Measurements from ENCODE around the gene FN3KRP. TPM values are rescaled to one million over a fixed set of nuclear protein-coding genes. Genes with fewer than 3 reads are reported as not detected.

Gene FN3KRP
- total RNA-seq, 2 donors from 2014 or later: 39.6 to 47.8 TPM

GRCh38 chr17:82679586-82680465 is 36.7 kb upstream of the FN3KRP start:
- H3K27me3 Mint-ChIP-seq (ENCODE audit: low read depth): no peaks in the 10 kb centered on the region
- DNase-seq: no peak

GRCh38 chr17:82681547-82681946 is 35.0 kb upstream of the FN3KRP start:
- Mint-ChIP-seq H3K27ac (no peak overlapping the region), H3K4me1 (ENCODE audit: low read depth) (no peaks in the 10 kb centered on the region), H3K27me3 (ENCODE audit: low read depth) (no peaks in the 10 kb centered on the region), H3K4me3 (no peak overlapping the region), H3K36me3 (ENCODE audit: insufficient read depth in 2 of 2) (peaks cover 2 to 4% of the 10 kb centered on the region in 2 donors), H3K9me3 (peaks cover 3% of the 10 kb centered on the region in 2 donors)
- DNase-seq (no peak), ATAC-seq (replicated peaks in 1 of 2) (no peak)

More at GRCh38 chr17:82679586-82680465, 36.7 kb upstream of the FN3KRP start:
- no peaks in the 10 kb centered on the region for H3K4me1 Mint-ChIP-seq (ENCODE audit: low read depth)
- no peak overlapping the region for H3K27ac Mint-ChIP-seq
- no peak for ATAC-seq (replicated peaks in 1 of 2)
- H3K9me3 Mint-ChIP-seq: peaks cover 3% of the 10 kb centered on the region in 2 donors
- H3K36me3 Mint-ChIP-seq (ENCODE audit: insufficient read depth in 2 of 2): peaks cover 2 to 4% of the 10 kb centered on the region in 2 donors
- H3K4me3 Mint-ChIP-seq: no peak overlapping the region

- Mint-ChIP-seq H3K27ac (no peak overlapping the region), H3K27me3 (ENCODE audit: low read depth) (no peaks in the 10 kb centered on the region), H3K9me3 (peaks cover 3% of the 10 kb centered on the region in 2 donors), H3K4me1 (ENCODE audit: low read depth) (no peaks in the 10 kb centered on the region), H3K36me3 (ENCODE audit: insufficient read depth in 2 of 2) (peaks cover 2 to 4% of the 10 kb centered on the region in 2 donors), H3K4me3 (no peak overlapping the region)
- no peak for ATAC-seq (replicated peaks in 1 of 2)
- DNase-seq: no peak
Observed at GRCh38 chr17:82683534-82683933, 33.0 kb upstream of the FN3KRP start.

- H3K9me3 Mint-ChIP-seq: peaks cover 3% of the 10 kb centered on the region in 2 donors
- no peak overlapping the region for H3K27ac Mint-ChIP-seq
- peaks cover 2 to 4% of the 10 kb centered on the region in 2 donors for H3K36me3 Mint-ChIP-seq (ENCODE audit: insufficient read depth in 2 of 2)
- no peak for DNase-seq
- H3K4me3 Mint-ChIP-seq: no peak overlapping the region
- no peak for ATAC-seq (replicated peaks in 1 of 2)
- H3K27me3 Mint-ChIP-seq (ENCODE audit: low read depth): no peaks in the 10 kb centered on the region
- no peaks in the 10 kb centered on the region for H3K4me1 Mint-ChIP-seq (ENCODE audit: low read depth)
Observed at GRCh38 chr17:82684228-82684841, 32.2 kb upstream of the FN3KRP start.

- H3K27ac Mint-ChIP-seq: no peak overlapping the region
- no peak overlapping the region for H3K4me3 Mint-ChIP-seq
- H3K27me3 Mint-ChIP-seq (ENCODE audit: low read depth): no peaks in the 10 kb centered on the region
- no peak for DNase-seq
- H3K9me3 Mint-ChIP-seq: peaks cover 3% of the 10 kb centered on the region in 2 donors
- H3K4me1 Mint-ChIP-seq (ENCODE audit: low read depth): peaks cover 5% of the 10 kb centered on the region
- H3K36me3 Mint-ChIP-seq (ENCODE audit: insufficient read depth in 2 of 2): peaks cover 2 to 4% of the 10 kb centered on the region in 2 donors
- no peak for ATAC-seq (replicated peaks in 1 of 2)
Observed at GRCh38 chr17:82685291-82685690, 31.2 kb upstream of the FN3KRP start.

- no peak for DNase-seq
- H3K27me3 Mint-ChIP-seq (ENCODE audit: low read depth): no peaks in the 10 kb centered on the region
- H3K36me3 Mint-ChIP-seq (ENCODE audit: insufficient read depth in 2 of 2): peaks cover 2 to 4% of the 10 kb centered on the region in 2 donors
- H3K27ac Mint-ChIP-seq: no peak overlapping the region
- no peak overlapping the region for H3K4me3 Mint-ChIP-seq
- peaks cover 13% of the 10 kb centered on the region for H3K4me1 Mint-ChIP-seq (ENCODE audit: low read depth)
- ATAC-seq (replicated peaks in 1 of 2): no peak
- peaks cover 3% of the 10 kb centered on the region in 2 donors for H3K9me3 Mint-ChIP-seq
Observed at GRCh38 chr17:82686366-82687324, 29.9 kb upstream of the FN3KRP start.

GRCh38 chr17:82687375-82687861 is 29.1 kb upstream of the FN3KRP start:
- Mint-ChIP-seq H3K4me1 (ENCODE audit: low read depth) (peaks cover 19% of the 10 kb centered on the region), H3K36me3 (ENCODE audit: insufficient read depth in 2 of 2) (peaks cover 0 to under 1% of the 10 kb centered on the region in 2 donors), H3K4me3 (no peak overlapping the region), H3K9me3 (no peaks in the 10 kb centered on the region), H3K27ac (no peak overlapping the region), H3K27me3 (ENCODE audit: low read depth) (no peaks in the 10 kb centered on the region)
- DNase-seq: no peak
- no peak for ATAC-seq (replicated peaks in 1 of 2)

- no peaks in the 10 kb centered on the region for H3K9me3 Mint-ChIP-seq
- H3K4me3 Mint-ChIP-seq: no peak overlapping the region
- no peaks in the 10 kb centered on the region for H3K36me3 Mint-ChIP-seq (ENCODE audit: insufficient read depth in 2 of 2)
- DNase-seq: no peak
- H3K27ac Mint-ChIP-seq: no peak overlapping the region
- peaks cover 24% of the 10 kb centered on the region for H3K4me1 Mint-ChIP-seq (ENCODE audit: low read depth)
- H3K27me3 Mint-ChIP-seq (ENCODE audit: low read depth): no peaks in the 10 kb centered on the region
- ATAC-seq (replicated peaks in 1 of 2): no peak
Observed at GRCh38 chr17:82687871-82688270, 28.6 kb upstream of the FN3KRP start.

DNA sequence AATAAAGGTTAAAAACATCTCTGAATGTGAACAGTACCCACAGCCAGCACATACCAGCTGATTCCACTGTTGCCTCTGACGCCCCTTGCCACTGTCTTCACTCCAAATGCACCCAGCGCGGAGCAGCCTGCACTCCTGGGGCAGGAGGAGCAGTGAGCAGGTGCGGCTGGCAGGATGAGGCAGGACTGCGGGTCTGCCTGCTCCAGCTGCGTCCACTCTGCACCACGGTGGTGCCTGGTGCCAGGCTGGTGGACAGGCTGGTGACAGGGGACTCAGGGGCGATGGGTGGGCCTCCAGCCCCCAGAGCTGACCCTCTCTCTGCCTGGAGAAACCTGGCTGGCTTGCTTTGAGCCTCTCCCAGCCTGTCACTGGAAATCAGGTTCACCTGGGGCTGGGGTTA is 27.4 kb upstream of the FN3KRP start:
- no peaks in the 10 kb centered on the region for H3K27me3 Mint-ChIP-seq (ENCODE audit: low read depth)
- H3K27ac Mint-ChIP-seq: no peak overlapping the region
- no peak for DNase-seq
- ATAC-seq (replicated peaks in 1 of 2): no peak
- H3K36me3 Mint-ChIP-seq (ENCODE audit: insufficient read depth in 2 of 2): peaks cover 0 to 2% of the 10 kb centered on the region in 2 donors
- no peaks in the 10 kb centered on the region for H3K9me3 Mint-ChIP-seq
- H3K4me3 Mint-ChIP-seq: no peak overlapping the region
- peaks cover 24% of the 10 kb centered on the region for H3K4me1 Mint-ChIP-seq (ENCODE audit: low read depth)

DNA sequence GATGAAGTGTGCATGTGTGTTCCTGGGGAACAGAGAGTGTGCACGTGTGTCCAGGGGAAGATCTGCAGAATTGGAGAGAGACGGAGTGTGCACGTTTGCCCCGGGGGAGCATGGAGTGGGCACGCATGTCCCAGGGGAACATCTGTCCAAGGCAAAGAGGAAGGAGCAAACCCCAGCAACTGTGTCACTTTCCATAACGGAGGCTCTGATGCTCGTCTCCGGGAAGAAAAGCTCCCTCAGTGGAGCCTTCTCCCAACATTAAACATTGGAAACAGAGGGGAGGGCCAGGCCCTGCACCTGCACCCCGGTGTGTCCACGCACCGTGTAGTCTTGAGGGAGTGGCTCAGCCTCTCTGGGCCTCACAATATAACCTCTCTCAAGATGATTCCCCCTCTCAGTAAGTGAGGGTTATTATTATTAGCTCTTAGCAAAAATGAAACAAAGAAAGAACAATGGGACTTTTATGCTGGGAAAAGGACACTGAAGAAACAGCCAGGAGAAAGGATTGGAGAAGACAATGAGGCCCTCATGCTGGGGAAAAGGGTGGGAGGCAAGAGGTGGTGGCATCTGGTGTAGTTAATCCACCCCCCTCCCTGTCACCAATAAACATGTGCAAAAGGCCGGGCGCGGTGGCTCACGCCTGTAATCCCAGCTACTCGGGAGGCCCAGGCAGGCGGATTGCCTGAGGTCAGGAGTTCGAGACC is 25.6 kb upstream of the FN3KRP start:
- ATAC-seq (replicated peaks in 1 of 2) (no peak), DNase-seq (no peak)
- peaks cover 2 to 12% of the 10 kb centered on the region in 2 donors for H3K36me3 Mint-ChIP-seq (ENCODE audit: insufficient read depth in 2 of 2)
- peak overlapping the region in 1 of 2 donors; percentile 52 for H3K4me3 Mint-ChIP-seq
- peaks cover 24% of the 10 kb centered on the region for H3K4me1 Mint-ChIP-seq (ENCODE audit: low read depth)
- no peak overlapping the region for H3K27ac Mint-ChIP-seq
- peaks cover 6% of the 10 kb centered on the region in 2 donors for H3K9me3 Mint-ChIP-seq
- no peaks in the 10 kb centered on the region for H3K27me3 Mint-ChIP-seq (ENCODE audit: low read depth)

DNA sequence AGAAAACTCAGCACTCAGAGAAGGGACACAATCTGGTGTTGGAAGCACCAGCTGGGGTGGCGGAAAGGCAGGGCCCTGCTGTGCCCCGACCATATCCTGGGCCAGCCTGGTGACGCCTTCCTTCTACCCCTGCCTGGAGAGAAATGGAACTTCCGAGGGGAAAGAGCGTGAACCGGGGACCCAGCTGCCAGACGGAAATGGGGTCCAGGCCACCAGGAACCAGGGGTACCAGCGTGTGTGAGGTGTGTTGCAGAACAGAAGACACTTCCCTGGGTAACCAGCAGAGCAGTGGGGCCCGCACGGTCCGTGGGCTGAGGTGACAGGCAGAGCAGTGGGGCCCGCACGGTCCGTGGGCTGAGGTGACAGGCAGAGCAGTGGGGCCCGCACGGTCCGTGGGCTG is 24.8 kb upstream of the FN3KRP start:
- no peak for ATAC-seq (replicated peaks in 1 of 2)
- Mint-ChIP-seq H3K27me3 (ENCODE audit: low read depth) (no peaks in the 10 kb centered on the region), H3K4me1 (ENCODE audit: low read depth) (peaks cover 24% of the 10 kb centered on the region), H3K27ac (no peak overlapping the region), H3K4me3 (peak overlapping the region in 1 of 2 donors; percentile 52), H3K36me3 (ENCODE audit: insufficient read depth in 2 of 2) (peaks cover 2 to 14% of the 10 kb centered on the region in 2 donors), H3K9me3 (peaks cover 6% of the 10 kb centered on the region in 2 donors)
- no peak for DNase-seq

GRCh38 chr17:82692268-82692667 is 24.2 kb upstream of the FN3KRP start:
- H3K27me3 Mint-ChIP-seq (ENCODE audit: low read depth): no peaks in the 10 kb centered on the region
- no peak for ATAC-seq (replicated peaks in 1 of 2)
- peaks cover 28% of the 10 kb centered on the region for H3K4me1 Mint-ChIP-seq (ENCODE audit: low read depth)

More at GRCh38 chr17:82692268-82692667, 24.2 kb upstream of the FN3KRP start:
- Mint-ChIP-seq H3K4me3 (no peak overlapping the region), H3K36me3 (ENCODE audit: insufficient read depth in 2 of 2) (peaks cover 2 to 14% of the 10 kb centered on the region in 2 donors), H3K9me3 (peaks cover 6% of the 10 kb centered on the region in 2 donors), H3K27ac (no peak overlapping the region)
- DNase-seq: no peak

Measured in activated T-cell treated with anti-CD3 and anti-CD28 coated beads, Interleukin-2, amount 50 U/mL, for 72 hours (primary cell).